NK-92 treated with Interleukin-12 subunit alpha and Interleukin-12 subunit beta, amount 100 ng/mL, for 24 hours (cell line): Measurements from ENCODE around the gene PLCH1.

ENCODE experiments used
- DNase-seq: peaks from one replicate; lab custom pipeline; 2025; lab: John Stamatoyannopoulos, UW

Gene PLCH1

DNA sequence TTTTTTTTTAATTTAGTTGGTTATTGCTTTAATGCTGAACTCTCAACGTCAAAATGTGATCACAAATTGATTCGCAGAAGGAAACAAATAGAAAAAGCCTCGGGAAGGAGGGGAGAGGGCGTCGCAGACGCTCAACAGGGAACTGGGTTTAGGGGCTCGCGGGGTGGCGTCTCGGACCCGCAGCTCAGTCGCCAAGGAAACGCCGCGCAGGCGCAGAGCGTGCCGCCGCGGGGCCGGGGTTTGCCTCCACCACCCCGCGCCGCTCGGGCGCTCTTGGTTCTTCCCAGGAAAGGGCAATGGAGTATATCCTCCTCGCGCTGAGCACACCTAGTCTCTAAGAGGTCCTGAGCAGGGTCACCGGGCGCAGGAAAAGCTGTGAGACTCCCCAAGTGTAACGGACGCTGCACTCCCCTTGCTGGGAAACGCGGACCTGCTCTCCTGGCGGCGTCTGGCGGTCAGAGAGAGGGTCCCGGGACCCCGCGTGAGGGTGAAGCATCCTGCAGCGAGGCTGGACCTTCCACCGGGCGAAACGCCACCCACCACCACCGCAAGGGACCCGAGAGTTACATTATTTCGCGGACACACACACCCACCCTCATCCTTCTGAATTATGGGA, 753 bp downstream of the PLCH1 start:
- DNase-seq, result no peak

DNA sequence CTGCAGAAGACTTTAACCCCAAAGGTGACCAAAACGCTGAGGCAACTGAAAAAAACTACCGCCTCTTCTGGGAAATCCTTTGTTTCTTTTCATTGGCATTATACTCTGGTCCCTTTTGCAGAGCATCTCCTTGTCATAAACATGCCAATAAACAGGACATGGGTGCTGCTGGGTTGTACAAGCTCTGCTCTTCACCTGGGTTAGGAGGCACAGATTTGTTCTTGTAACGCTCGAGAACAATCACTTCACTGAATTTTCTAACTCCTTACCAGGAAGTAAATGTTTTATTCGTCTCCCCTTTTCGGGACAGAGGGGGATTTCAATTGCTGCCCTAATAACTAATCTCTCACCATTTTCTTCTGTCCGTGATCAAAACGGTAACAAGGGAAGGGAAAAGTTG, 1.3 kb downstream of the PLCH1 start:
- no peak for DNase-seq

DNA sequence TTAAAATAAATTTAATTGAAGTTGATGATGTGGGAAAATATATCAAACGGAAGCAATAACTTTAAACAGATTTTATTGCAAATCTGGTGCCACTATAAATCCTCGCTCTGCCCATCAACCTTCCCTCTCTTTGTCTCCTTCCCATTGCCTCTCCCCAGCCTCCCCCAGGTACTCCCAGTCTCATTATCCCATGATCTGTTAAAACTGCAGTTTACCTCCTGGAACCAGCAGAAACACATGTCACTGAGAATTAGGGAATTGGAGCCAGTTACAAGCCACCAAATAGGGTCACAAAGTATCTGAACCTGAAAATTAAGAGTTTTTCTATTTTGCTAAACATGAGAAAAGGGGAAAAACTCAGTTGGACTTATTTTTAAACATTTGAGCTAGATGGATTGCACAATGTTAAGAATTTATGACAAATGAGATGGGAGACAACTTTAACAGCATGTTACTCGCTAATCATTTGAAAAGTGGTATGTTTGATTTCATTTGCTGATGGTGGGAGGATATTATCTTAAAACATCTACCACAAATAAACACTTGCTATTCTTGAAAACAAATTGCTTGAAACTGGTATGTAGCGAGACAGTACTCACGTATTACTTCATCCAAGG, 2.4 kb downstream of the PLCH1 start:
- DNase-seq, result no peak

DNA sequence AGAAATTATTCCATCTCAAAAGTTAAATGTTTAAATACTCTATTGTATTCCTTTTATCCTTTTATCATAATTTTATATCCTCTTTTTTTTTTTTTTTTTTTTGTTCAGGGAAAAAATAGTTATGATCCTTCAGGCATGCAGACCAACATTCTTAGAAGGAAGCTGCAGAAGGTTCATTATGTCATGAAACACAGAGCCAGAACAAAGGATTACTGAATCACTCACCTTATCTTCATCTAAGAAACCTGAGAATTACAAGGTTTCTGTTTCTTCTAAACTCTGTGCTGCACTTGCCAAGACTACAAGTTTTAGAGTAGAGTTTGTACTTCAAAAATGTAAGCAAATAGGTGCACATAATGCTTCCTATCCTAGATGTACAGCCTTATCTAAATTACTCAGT, 3.3 kb downstream of the PLCH1 start:
- DNase-seq, result no peak

DNA sequence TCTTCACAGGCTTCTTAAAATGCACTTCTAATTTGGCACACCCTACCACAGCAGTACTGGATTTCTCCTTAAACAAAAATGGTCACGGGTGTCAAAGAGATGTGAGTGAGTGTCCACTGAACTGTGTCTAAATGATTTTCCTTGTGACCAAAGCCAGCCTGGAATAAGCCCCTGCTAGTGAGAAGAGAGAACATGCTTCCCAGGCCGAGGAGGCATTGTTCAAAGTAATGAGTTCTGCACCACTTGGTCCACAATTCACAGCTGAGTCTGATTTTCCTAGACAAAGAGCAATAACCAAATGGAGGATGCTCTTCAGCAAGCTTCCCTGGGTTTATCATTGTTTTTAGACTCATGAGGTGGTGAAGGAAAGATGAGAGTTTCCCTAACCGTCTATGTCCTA, 3.8 kb downstream of the PLCH1 start:
- no peak for DNase-seq

DNA sequence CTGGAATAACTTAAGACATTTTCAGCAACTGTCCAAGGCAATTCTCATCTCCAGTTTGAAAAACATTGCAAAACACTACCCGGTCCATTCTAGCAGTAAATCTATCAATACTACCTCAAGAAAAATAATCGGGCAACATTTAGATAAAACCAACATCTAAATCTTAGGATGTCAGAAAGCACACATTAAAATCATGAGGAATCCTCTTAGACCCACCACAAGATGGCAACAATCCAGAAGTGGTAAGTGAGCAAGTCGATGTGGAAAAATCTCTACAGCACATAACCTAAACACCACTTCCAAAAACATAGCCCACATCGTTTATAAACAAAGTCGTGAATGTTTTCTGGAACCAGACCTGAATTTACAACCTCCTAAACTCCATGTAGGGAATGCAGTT, 5.7 kb downstream of the PLCH1 start:
- no peak for DNase-seq

DNA sequence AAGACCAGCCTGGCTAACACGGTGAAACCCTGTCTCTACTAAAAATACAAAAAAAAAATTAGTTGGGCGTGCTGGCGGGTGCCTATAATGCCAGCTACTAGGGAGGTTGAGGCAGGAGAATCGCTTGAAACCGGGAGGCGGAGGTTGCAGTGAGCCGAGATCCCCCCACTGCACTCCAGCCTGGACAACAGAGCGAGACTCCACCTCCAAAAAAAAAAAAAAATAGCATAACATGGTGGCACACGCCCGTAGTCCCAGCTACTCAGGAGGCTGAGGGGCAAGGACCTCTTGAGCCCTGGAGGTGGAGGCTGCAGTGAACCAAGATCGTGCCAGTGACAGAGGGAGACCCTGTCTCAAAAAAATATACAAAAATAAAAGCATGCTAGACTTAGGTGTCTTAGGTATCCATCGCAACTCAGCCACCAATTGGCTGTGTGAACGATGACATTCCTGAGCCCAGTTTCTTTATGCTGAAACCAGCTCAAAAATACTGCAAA, 6.2 kb downstream of the PLCH1 start:
- no peak for DNase-seq

DNA sequence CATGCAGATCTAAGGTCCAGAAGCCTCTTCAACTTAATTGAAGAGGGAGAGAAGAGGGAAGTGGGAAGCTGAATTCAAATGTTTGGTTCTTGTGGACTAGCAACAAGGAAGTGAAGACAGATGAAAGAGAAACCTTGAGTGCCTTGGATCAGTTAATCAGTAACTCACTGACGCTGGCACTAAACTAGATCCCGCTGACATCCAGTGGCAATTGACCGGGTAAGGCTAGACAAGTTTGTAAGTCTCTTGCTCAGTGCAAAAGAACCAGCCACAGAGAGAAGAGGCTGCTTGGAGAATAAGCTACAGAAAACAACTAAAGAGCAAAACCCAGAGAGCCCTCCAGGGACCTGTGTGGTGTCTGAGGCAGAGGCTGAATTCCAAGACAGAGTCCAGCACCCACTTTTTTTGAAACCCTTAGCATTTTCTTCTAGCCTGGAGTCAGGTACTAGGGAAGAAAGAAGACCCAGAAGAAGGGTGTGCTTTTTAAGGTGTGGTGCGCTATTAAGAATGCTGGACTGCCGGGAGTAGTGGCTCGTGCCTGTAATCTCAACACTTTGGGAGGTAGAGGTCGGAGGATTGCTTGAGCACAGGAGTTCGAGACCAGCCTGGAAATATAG, 6.9 kb downstream of the PLCH1 start:
- DNase-seq, result no peak

DNA sequence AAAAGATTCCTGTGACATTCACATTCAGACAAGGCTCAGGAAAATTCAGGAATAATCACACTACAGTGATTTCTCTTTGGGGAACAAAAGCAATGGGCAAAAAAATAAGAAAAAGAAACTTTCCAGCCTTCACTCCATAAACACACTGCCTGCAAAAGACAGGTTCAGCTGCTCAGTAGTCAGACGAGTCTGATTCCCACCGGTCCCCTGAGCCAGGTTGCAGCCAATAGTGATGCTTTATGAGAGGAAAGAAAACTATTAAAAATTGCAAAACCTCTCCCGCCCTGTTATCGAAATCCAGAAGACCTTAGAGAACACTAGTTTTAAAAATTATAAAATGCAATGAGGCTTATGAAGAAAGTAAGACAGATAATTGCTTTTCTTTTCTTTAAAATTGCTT, 8.5 kb downstream of the PLCH1 start:
- no peak for DNase-seq

DNA sequence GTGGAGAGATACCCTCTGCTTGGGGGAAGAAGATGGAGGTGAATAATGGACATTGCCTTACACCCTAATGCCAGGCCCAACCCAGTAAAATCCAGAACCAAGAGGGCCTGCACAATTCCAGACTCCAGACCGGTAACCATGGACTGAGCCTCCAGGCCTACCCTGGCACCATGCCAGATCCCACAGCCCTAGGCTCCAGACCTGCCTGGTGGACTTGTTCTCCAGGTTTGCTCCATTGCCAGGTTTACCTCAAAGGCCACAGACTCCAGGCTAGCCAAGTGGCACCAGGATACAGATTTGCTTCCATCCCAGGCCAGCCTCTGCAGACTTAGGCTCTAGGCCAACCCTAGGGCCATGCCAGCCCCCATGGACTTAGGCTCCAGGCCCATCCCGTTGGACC, 14.0 kb downstream of the PLCH1 start:
- DNase-seq, result no peak

DNA sequence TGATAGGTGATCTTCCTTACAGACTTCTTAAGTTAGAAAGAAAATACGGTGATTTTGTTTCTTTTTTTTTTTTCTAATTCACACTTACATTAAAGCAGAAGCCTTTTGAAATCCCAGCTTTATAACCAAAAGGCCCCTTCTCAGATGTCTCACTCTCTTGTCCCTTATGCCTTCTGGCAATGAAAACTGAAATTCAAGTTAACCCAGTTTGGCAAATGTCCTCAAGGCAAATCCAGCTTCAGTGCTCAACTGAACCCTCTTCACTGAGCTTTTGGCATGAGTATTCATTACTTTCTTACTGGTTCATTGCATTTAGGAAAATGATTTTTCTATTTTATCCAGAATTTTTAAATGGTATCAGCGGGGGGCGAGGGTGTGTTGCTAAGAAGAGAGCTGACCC, 17.0 kb downstream of the PLCH1 start:
- no peak for DNase-seq

DNA sequence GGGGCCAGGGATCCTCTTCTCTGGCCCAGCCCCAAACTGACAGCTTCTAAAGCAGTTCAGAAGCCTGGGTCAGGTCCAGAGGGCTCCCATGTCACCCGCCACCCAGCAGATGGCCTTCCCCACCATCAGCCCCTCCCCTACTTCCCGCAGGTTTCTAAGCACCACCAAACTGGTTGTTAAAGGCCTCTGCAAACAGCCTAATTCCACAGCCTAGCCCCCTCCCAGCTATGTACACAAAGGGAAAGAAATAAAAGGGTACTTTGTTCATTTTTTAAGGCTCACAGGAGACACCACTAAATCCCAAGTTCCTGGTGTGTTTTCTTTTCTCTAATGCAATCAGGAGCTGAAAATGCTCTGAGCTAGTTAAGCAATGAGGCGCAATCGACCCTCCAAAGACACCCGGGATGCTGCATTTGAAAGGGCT, 30.6 kb downstream of the PLCH1 start:
- no peak for DNase-seq

DNA sequence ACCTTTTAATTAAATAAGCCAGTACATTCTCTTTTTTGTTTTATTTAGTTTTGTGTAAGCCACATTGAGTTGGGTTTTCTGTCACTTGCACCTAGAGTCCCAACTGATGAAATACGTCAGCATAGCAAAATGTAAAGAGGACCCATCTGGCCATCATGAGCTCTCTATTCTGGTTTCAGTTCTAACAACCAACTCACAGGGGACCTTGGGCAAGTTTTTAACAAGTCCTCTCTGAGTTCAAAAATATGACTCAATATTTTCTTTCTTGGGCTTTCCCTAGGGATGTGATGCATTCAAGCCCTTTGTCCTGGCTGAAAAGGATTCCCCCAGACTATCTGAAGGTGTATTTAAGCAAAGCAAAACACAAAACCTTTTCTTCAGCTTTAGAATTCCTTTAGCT, 32.9 kb downstream of the PLCH1 start:
- no peak for DNase-seq

DNA sequence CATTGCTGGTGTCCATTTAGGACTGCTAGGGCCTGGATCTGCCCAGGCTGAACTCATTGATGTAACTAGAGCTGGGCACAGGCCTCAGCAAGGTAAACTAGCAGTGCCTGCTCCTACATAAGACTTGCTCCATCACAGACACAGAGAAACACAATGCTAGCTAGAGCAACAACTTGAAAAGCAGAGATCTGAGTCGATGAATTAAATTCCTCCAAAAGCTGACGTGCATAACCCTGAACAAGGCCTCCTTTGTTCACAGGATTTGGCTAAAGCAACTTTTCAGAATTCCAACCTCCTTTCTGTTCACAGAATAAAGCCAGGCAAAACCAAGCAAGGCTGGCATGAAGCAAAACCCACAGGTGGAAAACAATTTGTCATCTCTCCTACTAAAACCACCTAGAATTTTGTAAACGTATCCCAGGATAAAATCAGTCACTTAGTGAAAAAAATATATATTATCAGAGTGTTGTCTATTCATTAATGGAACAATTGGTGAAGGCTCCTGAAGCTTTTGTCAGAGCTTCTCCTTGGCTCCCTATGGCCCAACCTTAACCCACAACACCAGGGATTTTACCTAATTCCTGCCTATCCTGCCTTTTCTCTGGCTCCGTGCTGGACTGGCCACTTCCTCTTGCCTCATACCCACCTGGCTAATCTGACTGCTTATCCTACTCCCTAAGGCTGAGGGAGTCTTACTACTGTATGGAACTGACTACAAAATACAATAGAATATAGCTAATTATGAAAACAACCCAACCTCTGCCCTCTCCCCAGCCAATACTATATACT, 39.9 kb downstream of the PLCH1 start:
- DNase-seq, result no peak

DNA sequence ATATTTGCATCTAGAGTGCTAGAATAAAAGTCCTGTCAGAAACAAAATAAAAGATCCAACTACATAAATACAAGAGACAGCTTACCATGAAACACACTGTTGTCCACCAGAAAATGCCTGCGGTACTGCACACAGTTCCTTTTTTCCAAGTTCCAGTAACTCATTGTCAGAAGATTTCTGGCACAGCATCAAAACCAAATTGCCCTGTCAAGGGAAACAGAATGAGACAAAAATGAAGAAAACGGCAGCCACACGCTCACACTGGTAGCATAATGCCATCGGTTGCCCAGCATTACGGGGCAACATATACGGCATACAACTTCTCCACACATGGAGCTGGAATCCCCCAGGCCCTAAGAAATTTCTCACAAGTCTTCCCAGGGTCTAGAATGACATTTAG, 40.8 kb downstream of the PLCH1 start:
- DNase-seq, result no peak

DNA sequence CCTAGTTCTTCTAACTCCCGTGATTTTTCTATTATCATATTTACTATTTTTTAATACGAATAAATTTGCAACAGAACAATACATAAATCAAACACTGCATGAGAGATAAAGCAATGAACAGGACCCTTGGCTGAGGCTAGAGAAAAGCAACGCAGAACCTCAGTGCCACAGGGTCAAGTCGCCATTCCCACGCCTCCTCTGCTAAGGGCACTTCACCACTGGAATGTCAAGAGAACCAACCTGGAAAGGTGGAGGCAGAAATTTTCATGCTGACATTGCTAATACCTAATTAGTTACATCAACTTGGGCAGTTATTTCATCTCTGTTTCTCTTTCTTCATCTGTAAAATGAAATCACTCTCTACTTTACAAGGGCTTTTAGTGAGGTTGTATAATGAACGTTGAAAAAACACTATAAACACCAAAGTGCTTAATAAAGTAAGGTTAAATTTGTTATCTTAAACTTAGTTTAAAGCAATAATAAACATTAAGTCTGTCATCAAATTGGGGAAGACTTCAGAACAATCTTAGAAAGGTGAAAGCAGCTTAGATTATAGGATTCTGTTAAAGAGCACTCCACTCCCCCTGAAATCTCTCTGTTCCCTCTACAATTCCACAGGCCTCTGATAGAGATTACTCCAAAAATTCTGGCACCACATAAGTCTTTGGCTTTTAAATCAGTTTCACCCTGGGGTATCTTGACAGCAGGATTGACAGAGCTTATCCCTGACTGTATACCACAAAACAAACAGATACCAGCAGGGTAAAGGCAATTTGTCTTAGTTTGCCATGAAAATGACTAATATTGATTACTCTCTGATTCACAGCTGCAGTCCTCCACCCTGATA, 41.9 kb downstream of the PLCH1 start:
- DNase-seq, result no peak

DNA sequence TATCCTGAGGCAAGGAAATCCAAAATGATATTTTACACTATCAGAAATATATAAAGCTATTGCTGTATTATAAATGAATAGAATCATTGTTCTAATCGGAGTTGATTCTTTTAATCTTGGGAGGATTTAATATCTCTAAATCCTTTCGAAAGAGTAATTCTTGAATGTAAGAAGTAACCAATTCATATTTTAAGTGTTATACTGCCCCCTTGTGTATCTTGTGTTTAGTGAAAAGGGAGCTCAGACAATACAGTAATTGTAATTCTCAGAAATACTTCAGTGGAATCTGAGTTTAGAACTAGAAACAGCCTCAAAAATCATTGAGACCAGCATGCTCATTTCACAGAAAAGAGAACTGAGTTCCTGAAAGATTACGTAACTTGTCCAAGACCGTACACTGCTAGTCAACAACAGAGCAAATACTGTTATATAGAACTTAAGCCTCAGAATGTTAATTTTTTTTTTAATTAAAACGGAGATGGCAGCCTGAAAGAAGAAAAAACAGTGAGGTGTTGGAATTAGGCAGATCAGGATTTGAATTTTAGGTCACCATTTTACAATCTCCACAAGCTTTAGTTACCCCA, 42.9 kb downstream of the PLCH1 start:
- no peak for DNase-seq

DNA sequence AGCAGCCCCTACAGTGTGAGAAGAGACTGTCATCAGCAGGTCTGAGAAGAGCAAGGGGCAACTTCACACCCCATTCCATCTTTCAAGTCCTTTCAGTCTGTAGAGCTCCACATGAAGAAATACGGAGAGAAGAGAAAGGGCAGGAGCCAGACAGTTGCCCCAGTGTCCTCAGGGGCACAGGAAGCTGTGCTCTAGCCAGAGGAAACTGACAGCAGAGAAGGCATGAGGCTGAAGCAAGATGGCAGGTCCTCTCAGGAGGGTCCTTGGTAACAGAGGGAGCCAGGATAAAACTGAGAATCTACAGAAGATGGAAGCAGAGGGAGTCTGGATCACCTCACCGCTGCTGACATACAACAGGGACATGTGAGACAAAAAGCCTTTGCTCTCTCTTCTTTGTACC, 47.3 kb downstream of the PLCH1 start:
- no peak for DNase-seq

DNA sequence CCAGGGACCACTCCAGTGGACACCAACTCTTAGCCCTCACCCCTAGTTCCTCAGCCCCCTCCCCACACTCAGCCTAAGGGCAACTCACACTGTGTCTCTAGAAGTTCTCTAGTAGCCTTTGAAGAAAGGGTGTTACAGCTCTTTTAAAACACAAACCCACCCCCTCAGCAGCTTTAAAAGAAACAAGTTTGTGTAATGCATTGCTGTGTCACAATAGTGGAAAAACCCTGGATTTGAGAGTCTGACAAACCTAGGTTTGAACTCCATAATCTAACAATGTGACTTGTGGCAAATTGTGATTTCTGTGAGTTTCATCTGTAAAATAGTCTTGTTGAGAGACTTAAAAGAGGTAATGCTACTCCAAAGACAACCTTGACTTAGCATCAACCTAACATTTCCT, 54.0 kb downstream of the PLCH1 start:
- DNase-seq, result no peak

DNA sequence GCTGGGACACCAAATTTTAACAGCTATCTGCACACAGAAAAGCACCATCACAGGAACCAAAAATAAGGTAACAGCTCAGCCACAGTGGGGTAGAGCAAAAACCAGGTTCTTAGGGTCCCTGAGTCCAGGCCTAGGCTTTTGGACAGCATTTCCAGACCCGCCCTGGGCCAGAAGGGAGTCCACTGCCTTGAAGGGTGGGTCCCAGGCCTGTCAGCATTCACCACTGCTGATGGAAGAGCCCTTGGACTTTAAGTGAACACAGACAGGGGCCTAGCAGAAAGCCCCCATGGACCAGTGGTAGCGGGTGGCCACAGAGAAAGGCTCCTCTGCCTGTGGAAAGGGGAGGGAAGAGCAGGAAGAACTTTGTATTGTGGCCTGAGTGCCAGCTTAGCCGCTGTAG, 56.4 kb downstream of the PLCH1 start:
- no peak for DNase-seq

DNA sequence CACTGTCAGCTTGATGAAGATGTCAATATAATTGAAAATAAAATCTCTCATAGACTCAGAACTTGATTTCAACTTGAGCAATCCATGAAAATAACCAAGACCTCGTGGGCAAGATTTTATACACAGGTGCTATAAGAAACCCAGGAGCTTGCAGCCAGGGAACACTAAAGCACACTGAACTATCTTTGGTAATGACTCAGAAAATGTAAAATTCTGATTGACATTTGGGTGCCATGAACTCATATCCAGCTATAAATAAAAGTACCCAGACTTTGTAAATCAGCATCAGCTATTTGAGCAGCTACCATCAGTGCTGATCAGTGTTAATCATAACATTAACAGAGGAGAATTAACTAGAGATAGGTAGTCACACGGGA, 61.5 kb downstream of the PLCH1 start:
- DNase-seq, result no peak
